Upper lobe of left lung (tissue), 4 donors: Measurements from ENCODE around the gene CTXN1.

ENCODE experiments used
- EP300 ChIP-seq, 4 donors: sonication (generic); formaldehyde crosslinking; IDR thresholded peaks; one replicate each; pipeline ENCODE4 v1.5.1; 2017; ENCODE audit warnings: antibody characterized with exemption in 4 of 4, control low read depth in 2 of 4
- POLR2A ChIP-seq, 4 donors: fragments of 450-650 bp; IDR thresholded peaks; one replicate each; pipeline ENCODE4 v1.5.1; 2016 to 2017; ENCODE audit warnings: antibody characterized with exemption in 4 of 4, mild to moderate bottlenecking in 2 of 4
- POLR2AphosphoS5 ChIP-seq, 2 donors: sonication (generic); formaldehyde crosslinking; IDR thresholded peaks; one replicate each; pipeline ENCODE4 v1.5.1; 2017; ENCODE audit warnings: antibody characterized with exemption in 2 of 2
- TF ChIP-seq, protein P1 (sequence below), 6 experiments: fragments of 450-650 bp in 4 of 6; fragments of 200-600 bp in 2 of 6; sonication (generic) in 2 of 6; IDR thresholded peaks; one replicate each; pipeline ENCODE4 v1.5.1; 2016 to 2019; ENCODE audit warnings: antibody characterized with exemption in 6 of 6

DNA sequence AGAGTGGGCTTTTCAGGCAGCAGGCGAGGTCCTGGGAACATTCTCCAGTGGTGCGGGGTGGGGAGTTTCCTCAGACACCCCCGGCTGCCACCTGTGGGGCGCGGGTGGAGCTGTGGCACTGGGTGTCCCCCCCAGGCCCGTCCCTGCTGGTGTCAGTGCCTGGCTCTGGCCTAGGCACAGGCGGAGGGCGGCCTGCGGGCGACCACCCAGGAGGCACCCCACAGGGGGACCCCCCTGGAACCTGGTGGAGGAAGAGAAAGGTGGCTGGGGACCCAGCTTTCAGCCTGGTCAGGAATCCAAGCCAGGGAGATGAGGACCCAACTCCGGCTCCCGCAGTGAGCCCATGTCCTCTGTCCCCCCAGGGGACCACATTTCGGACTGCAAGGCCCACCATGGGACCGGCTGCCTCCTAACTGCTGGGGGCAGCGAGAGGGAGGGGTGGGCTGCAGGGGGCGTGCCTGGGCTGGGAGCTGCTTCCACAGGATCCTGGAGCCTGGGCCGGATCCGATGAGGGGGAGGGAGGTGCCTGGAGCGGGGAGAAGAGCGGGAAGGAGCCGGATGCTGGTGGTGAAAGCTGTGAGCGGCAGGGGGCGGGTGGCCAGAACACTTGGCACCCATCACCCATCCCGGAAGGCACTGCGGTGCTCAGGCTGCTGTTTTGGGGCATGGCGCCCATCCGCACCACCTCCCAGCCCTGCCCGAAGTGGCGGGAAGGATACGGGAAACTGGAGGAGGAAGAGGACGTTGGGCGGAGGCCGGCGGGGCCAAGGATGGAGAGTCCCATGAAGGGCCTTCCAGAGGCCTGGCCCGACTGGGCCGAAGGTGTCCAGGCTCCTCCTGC, 5.5 kb upstream of the CTXN1 start:
- TF ChIP-seq POLR2AphosphoS5 (IDR thresholded peaks at IDR 0.05) (no peak), POLR2A (IDR thresholded peaks at IDR 0.05) (no peak), EP300 (IDR thresholded peaks at IDR 0.05) (no peak)
- TF ChIP-seq, protein P1, sequence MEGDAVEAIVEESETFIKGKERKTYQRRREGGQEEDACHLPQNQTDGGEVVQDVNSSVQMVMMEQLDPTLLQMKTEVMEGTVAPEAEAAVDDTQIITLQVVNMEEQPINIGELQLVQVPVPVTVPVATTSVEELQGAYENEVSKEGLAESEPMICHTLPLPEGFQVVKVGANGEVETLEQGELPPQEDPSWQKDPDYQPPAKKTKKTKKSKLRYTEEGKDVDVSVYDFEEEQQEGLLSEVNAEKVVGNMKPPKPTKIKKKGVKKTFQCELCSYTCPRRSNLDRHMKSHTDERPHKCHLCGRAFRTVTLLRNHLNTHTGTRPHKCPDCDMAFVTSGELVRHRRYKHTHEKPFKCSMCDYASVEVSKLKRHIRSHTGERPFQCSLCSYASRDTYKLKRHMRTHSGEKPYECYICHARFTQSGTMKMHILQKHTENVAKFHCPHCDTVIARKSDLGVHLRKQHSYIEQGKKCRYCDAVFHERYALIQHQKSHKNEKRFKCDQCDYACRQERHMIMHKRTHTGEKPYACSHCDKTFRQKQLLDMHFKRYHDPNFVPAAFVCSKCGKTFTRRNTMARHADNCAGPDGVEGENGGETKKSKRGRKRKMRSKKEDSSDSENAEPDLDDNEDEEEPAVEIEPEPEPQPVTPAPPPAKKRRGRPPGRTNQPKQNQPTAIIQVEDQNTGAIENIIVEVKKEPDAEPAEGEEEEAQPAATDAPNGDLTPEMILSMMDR (IDR thresholded peaks at IDR 0.05) = no peak
